HG03139 (cell line): ENCODE measurements around the gene MUC22.
"Not testable (repeated sequence)": the region's sequence is repeated elsewhere in the genome, so short reads cannot be mapped to it uniquely, and the experiment has no call there.

Experiments
- ATAC-seq: cut with Tn5 transposase; IDR thresholded peaks from one replicate; pipeline ENCODE4 v1.9.1; 2021; ENCODE audit not compliant: unreplicated experiment

The MUC22 gene

GRCh38 chr6:31010393-31011060 lies at the start of gene MUC22:
TSS of gene MUC22 (plus strand) at chr6:31010474. CDS start at chr6:31010707, 233 bp downstream.
- ATAC-seq, result no peak

- ATAC-seq, result no peak
Measured at GRCh38 chr6:30960907-30961673, 49.2 kb upstream of the MUC22 start.

GRCh38 chr6:30962716-30963115 lies 47.6 kb upstream of the MUC22 start:
- ATAC-seq, result no peak

DNA sequence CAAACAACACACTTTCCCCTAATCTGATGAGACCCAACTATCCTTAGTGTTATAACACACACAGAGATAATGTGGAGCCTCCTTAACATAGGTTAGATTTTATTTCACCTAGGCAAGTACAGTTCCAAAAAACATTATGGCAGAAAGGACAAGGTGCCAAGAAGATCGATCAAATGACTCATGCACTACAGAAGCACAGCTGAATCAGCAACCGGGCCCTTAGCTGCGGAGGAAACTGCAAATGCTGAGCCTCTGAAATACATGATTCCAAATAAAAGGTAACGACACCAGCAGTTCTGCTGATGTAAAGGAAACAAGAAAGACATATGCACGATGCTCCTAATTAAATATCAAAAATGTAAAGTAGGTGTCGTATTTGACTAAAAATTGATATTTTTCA lies 46.6 kb upstream of the MUC22 start:
- ATAC-seq, result no peak

DNA sequence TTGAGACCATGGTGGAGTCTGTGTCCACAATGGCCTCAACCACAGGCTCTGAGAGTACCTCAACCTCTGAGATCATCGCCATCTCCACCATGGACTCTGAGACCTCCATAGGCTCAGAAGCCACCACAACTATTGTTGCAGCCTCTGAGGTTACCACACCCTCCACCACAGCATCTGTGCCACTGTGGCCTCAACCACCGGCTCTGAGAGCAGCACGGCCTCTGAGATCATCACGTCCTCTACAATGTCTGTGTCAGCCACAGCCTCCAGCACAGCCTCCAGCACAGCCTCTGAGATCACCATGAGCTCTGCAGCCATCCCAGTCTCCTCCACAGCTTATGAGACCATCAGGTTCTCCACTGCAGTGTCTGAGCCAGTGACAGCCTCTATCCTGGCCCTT lies 46.2 kb upstream of the MUC22 start:
- ATAC-seq, result no peak

DNA sequence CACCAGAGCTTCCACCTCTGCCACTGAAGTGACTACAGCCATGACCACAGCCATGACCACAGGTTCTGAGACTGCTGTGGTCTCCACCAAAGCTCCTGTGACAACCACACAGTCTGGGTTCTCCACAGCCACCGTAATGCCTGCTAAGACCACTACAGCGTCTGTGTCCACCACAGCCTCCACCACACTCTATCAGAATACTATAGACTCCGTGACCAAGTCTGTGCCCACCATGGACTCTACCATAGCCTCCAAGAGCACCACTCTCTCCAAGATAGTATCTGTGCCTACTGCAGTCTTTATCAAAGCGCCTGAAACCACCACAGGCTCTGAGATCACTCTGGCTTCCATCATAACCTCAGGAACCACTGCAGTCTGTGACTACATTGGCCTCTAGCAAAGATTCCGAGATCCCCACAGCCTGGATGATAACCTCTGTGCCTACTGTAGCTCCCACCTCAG lies 45.1 kb upstream of the MUC22 start:
- ATAC-seq, result no peak

DNA sequence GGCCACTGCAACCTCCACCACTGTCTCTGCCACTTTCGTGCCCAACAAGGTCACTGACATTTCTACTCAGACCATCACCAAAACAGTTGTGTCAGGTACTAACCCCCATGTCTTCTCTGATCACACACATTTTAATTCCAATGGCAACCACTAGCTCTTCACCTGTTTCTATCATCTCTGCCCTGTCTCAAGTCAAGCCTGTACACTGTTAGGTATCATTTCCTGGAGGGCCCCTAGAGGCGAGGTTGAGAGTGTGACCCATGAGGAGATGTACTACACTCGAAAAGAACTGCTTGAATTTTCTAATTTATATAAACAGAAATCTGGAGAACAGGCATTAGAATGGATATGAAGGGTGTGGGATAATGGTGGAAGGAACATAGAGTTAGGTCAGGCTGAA lies 44.1 kb upstream of the MUC22 start:
- no peak for ATAC-seq

DNA sequence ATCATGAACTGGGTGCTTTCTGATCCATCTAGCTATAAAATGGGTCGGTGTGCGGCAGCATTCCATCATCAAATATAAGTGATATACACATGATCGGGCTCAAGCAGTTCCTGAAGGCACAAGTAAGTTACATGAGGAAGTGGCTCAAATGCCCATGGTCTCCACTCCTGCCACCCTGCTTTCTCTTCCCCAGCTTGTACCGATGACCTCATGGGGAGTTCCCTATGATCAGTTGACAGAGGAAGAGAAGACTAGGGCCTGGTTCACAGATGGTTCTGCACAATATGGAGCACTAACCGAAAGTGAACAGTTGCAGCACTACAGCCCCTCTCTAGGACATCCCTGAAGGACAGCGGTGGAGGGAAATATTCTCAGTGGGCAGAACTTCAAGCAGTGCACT lies 41.1 kb upstream of the MUC22 start:
- not testable (repeated sequence) for ATAC-seq

- ATAC-seq, result no peak
Measured at GRCh38 chr6:30970946-30971345, 39.3 kb upstream of the MUC22 start.

DNA sequence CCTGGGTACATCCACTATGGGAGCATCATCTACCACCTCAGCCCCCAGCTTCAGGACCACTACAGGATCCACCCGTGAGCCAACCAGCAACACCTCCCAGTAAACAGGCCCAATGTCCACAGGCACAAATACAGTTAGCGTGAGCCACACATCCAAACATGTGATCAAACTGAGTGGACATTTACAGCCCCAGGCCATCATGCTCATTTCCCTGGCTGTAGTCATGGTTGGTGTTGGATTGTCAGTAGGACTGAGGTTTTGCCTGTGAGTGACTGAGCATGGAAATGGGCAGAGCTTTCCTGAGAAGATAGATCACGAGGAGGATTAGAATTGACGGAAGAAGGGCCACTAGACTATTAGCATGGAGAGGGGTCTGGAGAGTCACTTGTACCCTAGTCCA lies 37.5 kb upstream of the MUC22 start:
- no peak for ATAC-seq

- ATAC-seq, result no peak
Measured at GRCh38 chr6:30974490-30975252, 35.6 kb upstream of the MUC22 start.

- no peak for ATAC-seq
Measured at GRCh38 chr6:30979141-30979540, 31.1 kb upstream of the MUC22 start.

- no peak for ATAC-seq
Measured at GRCh38 chr6:30979690-30980089, 30.6 kb upstream of the MUC22 start.

- ATAC-seq, result no peak
Measured at GRCh38 chr6:30981942-30982772, 28.1 kb upstream of the MUC22 start.

GRCh38 chr6:30983439-30983838 lies 26.8 kb upstream of the MUC22 start, which contains the start of gene MUC21:
TSS of gene MUC21 (plus strand) at chr6:30983718. CDS start at chr6:30983959, 241 bp downstream.
- no peak for ATAC-seq

GRCh38 chr6:30985490-30985889 lies 24.8 kb upstream of the MUC22 start:
- no peak for ATAC-seq

DNA sequence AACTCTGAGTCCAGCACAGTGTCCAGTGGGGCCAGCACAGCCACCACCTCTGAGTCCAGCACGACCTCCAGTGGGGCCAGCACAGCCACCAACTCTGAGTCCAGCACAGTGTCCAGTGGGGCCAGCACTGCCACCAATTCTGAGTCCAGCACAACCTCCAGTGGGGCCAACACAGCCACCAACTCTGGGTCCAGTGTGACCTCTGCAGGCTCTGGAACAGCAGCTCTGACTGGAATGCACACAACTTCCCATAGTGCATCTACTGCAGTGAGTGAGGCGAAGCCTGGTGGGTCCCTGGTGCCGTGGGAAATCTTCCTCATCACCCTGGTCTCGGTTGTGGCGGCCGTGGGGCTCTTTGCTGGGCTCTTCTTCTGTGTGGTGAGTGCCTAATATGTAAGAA lies 23.0 kb upstream of the MUC22 start:
- no peak for ATAC-seq

DNA sequence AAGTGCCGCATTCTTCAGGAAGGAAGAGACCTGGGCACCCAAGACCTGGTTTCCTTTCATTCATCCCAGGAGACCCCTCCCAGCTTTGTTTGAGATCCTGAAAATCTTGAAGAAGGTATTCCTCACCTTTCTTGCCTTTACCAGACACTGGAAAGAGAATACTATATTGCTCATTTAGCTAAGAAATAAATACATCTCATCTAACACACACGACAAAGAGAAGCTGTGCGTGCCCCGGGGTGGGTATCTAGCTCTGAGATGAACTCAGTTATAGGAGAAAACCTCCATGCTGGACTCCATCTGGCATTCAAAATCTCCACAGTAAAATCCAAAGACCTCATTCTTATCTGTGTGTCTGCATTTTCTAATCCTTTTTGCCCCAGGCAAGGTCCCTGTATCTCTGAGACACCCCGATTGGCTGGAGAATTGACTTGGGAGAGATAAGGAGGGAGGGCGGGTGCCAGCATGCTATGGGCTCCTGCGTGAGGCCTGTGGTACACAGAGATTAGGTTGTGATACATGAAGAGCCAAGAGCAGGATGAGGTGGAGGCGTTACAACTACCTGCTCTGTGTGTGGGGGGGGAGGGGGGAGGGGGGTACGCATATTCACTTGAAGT lies 22.0 kb upstream of the MUC22 start:
- no peak for ATAC-seq

DNA sequence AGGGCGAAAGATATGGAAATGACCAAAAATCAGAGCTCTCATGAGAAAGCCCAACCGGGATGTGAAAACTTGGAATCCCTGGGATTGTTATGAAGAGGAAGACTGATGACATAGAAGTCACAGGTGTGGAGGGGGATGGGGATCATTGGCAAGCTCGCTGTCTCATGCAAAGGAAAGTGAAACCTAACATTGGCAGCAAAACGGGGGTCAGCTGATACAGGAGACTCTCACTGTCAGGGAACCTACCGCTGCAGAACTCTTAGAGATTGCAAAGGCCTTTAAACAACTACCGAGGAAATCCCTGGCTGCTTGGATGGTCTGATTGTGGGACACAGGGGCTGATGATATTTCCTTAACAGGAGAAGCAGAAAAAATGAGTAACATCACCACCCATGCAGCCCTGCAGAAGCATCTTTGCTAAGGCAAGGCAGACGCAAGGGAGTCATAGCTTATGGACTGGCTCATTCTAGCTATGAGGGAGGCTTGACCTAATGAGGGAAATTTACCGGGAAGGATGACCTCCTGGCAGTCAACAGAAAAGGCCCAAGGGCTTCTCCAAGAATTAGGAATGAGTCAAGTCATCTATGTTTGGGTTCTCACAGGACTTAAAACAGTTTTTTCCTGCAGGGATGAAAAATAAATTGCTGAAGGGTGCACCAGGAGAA lies 19.7 kb upstream of the MUC22 start:
- ATAC-seq, result no peak

DNA sequence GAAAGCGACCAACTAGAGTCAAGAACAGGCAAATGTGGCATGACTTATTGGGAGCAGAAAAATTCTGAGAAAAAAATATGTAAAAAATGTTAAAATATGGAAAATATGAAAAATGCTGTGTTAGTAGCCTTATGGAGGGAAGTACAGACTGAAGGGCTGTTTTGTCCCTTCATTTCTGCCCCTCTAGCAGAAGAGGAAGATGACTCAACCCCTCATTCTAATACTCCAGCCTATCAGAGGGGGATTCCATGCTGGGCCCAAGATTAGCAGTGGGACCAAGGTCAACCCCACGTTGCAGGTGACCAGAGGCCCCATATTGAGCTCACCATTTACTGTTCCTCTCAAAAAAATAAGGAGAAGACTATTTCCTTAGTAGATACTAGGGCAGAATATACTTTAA lies 18.4 kb upstream of the MUC22 start:
- no peak for ATAC-seq
